ENCODE data around the gene TLE3.

DNA sequence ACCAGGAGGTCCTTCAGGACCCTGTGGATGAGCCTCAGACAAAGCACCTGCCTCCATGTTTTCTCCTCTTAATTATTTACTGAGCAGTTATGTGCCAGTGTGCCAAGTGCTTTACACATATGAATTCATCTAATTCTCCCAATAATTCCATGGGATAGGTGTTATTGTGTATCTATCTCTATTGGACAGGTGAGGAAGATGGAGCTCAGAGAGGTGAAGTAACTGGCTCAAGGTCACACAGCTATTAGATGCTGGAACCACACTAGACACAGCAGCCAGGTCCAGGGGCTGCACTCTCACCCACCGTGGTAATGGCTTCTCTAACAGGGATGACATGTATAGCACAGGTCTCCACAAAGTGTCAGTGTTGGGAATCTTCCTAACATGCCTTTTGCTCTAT, 70.2 kb downstream of the TLE3 start:
- TF ChIP-seq, protein P1, sequence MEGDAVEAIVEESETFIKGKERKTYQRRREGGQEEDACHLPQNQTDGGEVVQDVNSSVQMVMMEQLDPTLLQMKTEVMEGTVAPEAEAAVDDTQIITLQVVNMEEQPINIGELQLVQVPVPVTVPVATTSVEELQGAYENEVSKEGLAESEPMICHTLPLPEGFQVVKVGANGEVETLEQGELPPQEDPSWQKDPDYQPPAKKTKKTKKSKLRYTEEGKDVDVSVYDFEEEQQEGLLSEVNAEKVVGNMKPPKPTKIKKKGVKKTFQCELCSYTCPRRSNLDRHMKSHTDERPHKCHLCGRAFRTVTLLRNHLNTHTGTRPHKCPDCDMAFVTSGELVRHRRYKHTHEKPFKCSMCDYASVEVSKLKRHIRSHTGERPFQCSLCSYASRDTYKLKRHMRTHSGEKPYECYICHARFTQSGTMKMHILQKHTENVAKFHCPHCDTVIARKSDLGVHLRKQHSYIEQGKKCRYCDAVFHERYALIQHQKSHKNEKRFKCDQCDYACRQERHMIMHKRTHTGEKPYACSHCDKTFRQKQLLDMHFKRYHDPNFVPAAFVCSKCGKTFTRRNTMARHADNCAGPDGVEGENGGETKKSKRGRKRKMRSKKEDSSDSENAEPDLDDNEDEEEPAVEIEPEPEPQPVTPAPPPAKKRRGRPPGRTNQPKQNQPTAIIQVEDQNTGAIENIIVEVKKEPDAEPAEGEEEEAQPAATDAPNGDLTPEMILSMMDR (IDR thresholded peaks at IDR 0.05): no peak
- no peak for TF ChIP-seq EP300 (IDR thresholded peaks at IDR 0.05)
- TF ChIP-seq POLR2A (IDR thresholded peaks at IDR 0.05): no peak
